NCI-H69 (cell line): ENCODE data around the gene ZNF766.
"Not testable (repeated sequence)": the region's sequence is repeated elsewhere in the genome, so short reads cannot be mapped to it uniquely, and the experiment has no call there.

ENCODE experiments used
- DNase-seq: peaks from one replicate; lab custom pipeline; 2025; lab: John Stamatoyannopoulos, UW

Gene ZNF766

DNA sequence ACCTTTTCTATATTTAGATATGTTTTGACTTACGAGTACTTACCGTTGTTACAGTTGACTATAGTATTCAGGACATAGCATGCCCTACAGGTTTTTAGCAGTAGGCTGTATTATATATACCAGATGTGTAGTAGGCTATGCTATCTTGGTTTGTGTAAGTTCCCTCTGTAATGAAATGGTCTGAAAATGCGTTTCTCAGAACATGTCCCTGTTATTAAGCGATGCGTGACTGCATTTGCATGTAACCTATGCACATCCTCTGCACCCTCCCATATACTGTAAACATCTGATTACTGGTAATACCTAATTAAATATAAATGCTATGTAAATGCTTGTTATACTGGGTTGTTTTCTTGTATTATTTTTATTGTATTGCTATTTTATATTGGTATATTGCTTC, 6.6 kb downstream of the ZNF766 start:
- no peak for DNase-seq

DNA sequence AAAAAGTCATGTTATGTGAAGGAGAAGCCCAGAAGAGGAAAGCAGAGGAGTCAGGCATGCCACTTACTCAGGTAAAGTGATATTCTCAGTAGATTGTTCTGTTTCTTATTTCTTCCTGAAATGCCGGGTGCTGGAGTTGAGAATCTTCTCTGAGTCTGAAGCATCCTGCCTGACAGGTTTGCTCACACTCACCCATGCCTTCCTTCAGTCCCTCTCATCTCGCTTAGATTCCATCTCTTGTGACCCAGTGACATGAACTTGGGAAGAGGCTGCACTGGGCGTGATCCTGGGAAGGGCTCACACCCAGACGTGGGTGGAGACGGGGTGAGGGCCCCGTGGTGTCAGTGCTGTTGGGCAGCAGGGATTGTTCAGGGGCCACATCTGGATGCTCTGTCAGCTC, 8.1 kb downstream of the ZNF766 start:
- no peak for DNase-seq

DNA sequence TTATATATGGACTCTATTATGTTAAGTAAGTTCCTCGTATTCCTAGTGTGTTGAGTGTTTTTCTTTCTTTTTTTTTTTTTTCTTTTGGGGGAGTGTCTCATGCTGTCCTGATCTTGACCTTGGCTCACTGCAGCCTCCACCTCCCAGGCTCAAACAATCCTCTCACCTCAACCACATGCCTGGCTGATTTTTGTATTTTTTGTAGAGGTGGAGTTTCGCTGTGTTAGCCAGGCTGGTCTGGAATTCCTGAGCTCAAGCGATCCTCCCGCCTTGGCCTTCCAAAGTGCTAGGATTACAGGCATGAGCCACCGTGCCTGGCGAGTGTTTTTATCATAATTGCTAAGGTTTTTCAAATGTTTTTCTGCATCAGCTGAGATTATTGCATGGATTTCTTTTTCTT, 16.9 kb downstream of the ZNF766 start:
- DNase-seq, result no peak

DNA sequence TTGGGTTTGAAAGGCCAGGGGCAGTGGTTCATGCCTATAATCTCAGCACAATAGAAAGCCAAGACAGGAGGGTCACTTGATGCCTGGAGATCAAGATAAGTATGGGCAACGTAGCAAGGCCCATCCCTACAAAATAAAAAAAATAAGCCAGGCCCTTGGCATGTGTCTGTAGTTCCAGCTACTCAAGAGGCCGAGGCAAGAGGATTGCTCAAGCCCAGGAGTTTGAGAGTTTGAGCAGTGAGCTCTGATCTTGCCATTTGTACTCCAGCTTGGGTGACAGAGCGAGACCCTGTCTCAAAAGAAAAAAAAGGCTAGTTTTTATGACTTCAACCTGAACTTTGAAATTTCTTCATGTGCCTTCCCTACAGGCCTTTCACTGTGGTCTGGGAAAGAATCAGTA, 22.4 kb downstream of the ZNF766 start:
- DNase-seq, result no peak

DNA sequence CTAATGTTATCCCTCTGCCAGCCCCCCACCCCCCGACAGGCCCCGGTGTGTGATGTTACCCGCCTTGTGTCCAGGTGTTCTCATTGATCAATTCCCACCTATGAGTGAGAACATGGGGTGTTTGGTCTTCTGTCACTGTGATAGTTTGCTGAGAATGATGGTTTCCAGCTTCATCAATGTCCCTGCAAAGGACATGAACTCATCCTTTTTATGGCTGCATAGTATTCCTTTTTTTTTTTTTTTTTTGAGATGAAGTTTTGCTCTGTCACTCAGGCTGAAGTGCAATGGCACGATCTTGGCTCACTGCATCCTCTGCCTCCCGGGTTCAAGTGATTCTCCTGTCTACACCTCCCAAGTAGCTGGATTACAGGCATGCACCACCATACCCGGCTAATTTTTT, 23.6 kb downstream of the ZNF766 start:
- not testable (repeated sequence) for DNase-seq

DNA sequence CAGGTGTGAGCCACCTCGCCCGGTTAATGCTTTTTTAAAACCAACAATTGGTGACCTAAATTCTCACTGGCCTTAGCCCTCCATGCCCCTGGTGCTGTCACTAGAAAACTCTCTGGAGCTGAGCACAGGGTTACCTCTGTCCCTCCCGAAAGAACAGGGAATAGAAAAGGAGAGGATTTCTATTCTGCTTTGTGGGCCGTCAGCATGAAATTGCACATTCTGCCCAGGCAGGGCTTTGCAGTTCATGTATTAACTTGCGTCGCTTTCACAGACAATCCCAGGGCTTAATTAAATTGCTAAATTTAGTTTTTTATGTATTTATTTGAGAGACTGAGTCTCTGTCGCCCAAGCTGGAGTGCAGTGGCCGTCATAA, 27.0 kb downstream of the ZNF766 start:
- no peak for DNase-seq

DNA sequence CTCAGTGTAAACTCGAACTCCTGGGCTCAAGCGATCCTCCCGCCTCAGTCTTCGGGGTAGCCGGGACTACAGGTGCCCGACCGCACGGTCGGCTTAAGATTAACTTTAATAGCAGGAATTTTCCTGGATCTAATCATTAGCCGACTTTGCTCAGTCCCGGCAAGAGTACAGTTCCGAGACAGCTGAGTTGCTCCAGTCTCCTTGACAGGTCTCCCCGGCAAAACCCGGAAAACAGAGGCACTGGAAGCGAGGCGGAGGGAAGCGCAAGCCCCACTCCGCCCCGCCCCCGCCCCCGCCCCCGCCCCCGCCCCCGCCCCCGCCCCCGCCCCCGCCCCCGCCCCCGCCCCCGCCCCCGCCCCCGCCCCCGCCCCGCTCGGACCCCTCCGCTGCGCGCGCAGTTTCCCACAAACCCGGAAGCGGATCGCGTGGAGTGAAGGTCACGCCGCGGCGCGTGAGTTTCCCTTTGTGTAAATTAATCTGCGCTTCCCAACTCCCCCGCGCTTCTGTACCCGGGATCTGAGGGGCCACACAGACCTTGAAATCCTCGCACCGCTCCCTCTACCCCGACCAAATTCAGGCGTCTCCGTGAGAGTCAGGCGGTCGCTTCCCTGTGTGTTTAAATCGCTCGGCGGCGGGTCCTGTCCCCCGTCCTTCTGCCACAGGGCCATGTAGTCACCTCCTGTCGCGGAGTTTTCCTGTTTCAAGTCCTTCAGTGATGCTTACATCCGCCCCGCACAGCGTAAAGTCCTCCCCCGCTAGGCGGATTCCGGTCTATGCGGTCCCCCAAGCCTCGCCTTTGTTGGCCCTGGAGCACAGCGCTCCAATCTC, 27.6 kb downstream of the ZNF766 start, which contains the start of gene ZNF480:
ZNF480 (plus strand) TSS at position 397 of the 828 bp plus-strand sequence. CDS start 3,244 bp downstream, outside the sequence.
- DNase-seq, result peak; percentile 97

DNA sequence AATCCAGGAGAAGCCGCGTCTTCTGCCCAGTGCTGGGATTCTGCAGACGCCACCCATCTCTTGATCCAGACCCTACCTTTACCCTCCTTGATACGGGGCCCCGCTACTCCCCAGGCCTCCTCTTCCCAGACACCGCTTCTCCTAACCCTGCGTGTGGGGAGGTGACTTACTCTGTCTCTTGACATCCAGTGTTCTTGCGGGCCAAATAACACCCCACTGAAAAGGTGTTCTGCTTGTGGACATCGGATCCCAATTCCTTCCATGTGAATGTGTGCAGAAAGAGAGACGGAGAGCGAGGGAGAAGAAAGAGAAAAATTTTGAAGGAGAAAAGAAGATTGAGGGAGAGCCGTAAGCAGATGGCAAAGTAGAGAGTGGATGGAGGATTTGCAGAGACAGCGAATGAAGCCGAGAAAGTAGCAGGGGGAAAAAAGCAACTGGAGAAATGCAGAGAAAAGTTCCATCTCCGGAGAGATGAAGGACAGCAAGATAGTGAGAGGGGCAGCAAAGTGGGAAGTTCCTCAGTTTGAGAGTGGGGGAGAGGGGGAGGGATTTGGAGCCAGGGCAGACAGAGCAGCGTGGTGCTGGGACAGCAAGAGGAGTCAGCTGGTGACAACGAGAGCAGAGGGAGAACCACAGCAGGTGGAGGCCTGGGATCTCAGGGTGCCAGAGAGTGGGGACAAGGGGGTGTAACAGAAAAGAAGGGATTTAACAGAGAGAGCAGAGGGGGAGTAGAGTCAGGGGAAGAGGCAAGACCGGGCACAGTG, 28.4 kb downstream of the ZNF766 start:
- DNase-seq, result peak; percentile 30

DNA sequence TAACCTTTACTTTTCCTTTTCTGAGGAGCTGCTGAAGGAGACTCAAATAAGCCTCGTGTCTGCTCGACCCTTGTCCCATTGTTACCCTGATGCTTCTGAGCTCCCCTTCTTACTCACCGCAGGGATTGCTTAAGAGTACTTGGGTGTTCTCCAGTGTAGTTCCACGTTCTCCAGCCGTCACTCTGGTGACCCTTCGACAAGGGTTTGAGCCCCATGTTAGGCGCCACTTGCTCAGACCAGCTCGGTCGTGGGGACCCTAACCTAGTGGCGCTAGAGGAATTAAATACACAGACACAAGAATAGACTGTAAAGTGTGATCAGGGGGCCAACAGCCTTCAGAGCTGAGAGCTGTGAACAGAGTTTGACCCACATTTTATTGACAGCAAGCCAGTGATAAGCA, 37.9 kb downstream of the ZNF766 start:
- DNase-seq, result peak; percentile 25

DNA sequence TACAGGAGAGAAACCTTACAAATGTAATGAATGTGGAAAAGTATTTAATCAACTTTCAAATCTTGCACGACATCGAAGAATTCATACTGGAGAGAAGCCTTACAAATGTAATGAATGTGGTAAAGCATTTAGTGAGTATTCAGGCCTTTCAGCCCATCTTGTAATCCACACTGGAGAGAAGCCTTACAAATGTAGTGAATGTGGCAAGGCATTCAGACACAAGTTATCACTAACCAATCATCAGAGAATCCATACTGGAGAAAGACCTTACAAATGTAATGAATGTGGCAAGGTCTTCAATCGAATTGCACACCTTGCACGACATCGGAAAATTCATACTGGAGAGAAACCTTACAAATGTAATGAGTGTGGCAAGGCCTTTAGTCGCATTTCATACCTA, 53.0 kb downstream of the ZNF766 start:
- DNase-seq, result no peak

DNA sequence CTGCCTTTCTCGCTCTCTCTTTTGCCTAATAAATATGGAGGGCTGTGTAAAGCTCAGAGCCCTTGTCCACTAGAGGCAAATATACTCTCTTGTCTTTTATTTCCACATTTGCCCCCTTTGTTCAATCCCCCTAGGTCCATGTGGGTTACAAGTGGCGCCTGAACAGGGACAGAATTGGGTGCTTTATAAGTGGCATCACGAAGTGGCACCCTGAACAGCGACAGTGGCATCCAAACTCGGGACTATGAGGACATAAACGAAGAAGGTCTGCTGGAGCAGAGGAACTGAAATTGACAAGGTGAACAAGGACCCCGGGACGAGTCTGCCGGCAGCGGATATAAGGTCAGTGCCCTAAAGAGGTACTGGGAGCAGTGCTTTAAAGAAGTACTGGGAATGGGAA, 62.4 kb downstream of the ZNF766 start:
- no peak for DNase-seq

DNA sequence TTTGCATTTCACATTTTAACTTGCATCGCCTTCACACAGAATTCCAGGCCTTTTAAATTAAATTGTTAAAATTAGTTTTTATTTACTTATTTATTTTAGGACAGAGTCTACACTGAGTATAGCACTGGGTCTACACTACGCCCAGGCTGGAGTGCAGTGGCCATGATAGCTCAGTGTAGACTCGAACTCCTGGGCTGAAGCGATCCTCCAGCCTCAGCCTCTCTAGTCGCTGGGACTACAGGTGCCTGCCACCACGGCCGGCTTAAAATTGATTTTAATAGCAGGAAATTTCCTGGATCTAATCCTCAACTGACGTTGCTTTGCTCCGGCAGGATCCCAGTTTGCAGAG, 66.4 kb downstream of the ZNF766 start:
- no peak for DNase-seq

DNA sequence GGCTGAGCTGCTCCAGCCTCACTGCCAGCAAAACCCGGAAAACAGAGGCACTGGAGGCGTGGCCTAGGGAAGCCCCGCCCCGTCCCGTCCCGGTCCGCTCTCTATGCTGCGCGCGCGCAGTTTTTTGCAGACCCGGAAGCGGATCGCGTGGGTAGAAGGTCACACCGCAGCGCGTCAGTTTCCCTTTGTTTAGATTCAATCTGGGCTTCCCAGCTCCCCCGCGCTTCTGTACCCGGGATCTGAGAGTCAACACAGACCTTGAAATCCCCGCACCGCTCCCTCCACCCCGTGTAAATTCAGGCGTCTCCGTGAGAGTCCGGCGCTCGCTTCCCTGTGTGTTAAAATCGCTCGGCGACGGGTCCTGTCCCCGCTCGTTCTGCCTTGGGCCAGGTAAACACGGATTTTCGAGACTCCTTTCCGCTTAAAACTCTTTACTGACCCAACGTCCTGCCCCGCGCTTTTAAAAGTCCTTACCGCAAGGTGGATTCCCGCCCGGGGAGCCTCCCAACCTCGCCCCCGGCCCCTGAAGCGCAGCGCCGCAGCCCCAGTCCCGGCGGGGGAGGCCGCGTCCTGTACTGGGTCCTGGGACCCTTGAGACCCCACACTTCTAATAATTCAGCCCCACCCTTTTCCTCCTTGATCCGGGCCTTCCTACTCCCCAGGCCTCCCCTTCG, 66.9 kb downstream of the ZNF766 start, which contains the start of gene ZNF610:
ZNF610 (plus strand) TSS at position 127 of the 674 bp plus-strand sequence. CDS start 12,930 bp downstream, outside the sequence.
- peak; percentile 95 for DNase-seq

DNA sequence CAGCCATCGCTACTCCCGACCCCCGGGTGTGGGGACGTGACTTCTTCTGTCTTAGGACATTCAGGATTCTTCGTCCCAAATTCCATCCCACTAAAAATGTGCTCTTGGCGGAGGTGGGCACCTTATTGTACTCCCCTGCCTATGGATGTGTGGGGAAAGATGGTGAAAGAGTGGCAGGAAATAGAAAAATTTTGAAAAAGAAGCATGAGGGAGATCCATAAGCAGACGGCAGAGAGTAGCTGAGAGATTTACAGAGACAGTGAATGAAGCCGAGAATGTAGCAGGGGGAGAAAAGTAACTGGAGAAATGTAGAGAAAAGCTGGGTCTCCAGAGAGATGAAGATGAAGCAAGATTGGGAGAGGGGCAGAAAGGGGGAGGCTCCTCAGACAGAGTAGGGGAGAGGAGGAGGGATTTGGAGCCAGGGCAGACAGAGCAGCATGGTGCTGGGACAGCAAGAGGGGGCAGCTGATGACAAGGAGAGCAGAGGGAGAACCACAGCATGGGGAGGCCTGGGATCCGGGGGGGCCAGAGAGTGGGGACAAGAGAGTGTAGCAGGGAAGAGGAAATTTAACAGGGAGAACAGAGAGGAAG, 67.5 kb downstream of the ZNF766 start:
- peak; percentile 30 for DNase-seq

DNA sequence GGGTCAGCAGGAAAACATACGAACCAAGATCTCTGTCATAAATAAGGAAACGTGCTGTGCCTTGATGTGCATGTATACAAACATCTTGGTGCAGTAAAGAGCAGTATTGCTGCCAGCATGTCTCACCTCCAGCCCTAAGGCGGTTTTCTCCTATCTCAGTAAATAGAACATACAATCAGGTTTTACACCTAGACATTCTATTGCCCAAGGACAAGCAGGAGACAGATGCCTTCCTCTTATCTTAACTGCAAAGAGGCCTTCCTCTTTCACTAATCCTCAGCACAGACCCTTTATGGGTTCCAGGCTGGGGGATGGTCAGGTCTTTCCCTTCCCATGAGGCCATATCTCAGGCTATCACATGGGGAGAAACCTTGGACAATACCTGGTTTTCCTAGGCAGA, 69.6 kb downstream of the ZNF766 start:
- DNase-seq, result not testable (repeated sequence)

DNA sequence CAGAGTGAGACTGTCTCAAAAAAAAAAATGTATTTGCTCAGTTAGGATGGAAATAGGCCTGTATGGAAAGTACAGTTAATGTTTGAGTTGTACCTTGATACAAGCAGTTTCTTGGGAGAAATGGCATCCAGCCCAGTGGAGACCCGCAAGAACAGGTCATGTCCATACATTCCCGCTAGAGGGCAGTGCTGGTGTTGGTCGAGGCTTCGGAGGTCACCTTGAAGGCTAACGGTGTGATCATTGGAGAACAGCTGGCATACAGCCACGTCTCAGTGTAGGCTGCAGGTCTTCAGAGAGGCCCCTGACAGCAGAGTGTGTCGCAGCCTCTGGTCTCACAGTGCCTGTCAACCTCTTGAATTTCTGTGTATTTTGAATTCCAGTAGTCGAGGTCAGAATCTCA, 74.2 kb downstream of the ZNF766 start:
- peak; percentile 85 for DNase-seq

DNA sequence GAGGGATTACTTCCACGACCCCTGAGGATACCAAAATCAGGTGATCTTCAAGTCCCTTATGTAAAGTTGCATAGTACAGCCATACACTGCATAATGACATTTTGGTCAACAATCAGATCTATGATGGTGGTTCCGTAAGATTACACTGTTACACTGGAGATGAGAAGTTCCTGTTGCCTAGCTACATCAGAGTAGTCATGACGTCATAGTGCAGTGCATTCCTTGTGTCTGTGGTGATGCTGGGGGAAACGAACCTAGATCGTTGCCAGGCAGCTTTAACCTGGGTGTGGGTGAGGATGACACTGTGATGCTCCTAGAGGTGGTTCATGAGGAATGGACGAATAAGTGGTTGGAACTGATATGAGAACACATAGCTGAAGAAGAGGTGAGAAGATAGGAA, 75.8 kb downstream of the ZNF766 start:
- DNase-seq, result no peak
